NOMO-1 treated with DMSO at 0.1 percent for 48 hours (cell line): Measurements from ENCODE around the gene NIPSNAP3A.

Experiments
- DNase-seq: peaks from one replicate; lab custom pipeline; 2025; ENCODE audit not compliant: unreplicated experiment; lab: John Stamatoyannopoulos, UW

The NIPSNAP3A gene

GRCh38 chr9:104802906-104803305, 55.4 kb downstream of the NIPSNAP3A start:
- DNase-seq = no peak

DNA sequence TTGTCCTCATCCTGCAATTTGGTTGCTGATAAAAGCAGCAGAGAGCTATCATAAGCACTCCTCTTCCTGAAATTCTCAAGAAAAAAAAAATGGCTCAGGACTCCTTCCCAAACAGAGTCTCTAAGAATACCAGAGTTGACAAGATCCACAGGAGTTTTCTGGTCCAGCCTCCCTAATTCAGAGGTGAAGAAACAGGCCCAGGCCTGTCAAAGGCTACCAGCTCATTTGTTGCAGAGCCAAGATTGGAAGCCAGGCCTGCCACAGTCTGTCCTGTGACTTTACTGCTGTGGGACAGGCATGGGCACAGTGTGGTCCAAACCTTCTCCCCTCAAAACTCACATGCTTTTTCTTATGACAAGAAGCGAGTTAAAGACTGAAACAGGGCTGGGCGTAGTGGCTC, 58.0 kb downstream of the NIPSNAP3A start:
- no peak for DNase-seq

DNA sequence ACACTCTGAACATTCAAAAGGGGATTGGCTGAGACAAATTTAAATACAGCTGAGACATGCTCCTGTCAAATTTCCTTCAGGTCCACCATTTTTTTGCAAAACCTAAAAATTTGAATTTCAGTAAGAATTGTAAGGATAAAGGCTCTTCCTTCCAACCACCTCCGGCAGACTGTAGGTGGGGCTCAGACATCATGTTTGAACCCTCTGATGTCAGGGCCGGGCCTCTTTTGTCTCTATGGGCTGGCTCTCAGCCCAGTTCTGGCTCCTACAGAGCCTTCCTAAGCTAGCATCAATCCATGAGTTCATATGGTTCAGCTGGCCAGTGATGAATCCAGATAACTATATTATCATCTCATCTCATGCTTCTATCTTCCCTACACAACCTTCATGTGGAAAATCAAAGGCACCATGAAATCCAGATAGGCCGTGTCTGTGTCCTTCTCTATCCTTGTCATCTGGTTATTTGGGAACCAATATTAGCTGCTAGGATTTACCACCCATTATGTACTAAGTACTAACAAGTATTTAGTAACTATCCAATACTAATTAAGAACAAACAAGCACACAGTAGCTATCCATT, 60.6 kb downstream of the NIPSNAP3A start:
- no peak for DNase-seq
